Heart right ventricle (tissue), 16 donors: ENCODE data around the gene CCT4. TPM values are rescaled to one million over a fixed set of nuclear protein-coding genes. Genes with fewer than 3 reads are reported as not detected.

Experiments used
- ATAC-seq, 8 donors: fragments of 200-7000 bp; cut with Tn5 transposase; one replicate each; pipeline ENCODE4 v1.9.1; 2020; ENCODE audit warnings: mild to moderate bottlenecking in 8 of 8, moderate library complexity in 8 of 8, moderate number of reproducible peaks in 1 of 8
- DNase-seq, 2 donors: peaks; one replicate each; pipeline ENCODE4 v3.0.0-alpha.2; 2020
- H3K27ac ChIP-seq, 10 donors: fragments of 200-600 bp; sonication (generic) in 2 of 10; one replicate each; pipeline versions ENCODE4 v1.5.0 to v1.8.0; 2020 to 2022; ENCODE audit warnings: mild to moderate bottlenecking in 3 of 10
- H3K27me3 ChIP-seq, 7 donors: fragments of 200-600 bp; one replicate each; pipeline ENCODE4 v1.8.0; 2021 to 2022; ENCODE audit warnings: mild to moderate bottlenecking in 2 of 7
- H3K36me3 ChIP-seq, 9 donors: fragments of 200-600 bp; sonication (generic) in 1 of 9; one replicate each; pipeline versions ENCODE4 v1.5.0 to v1.8.0; 2020 to 2022; ENCODE audit warnings: mild to moderate bottlenecking in 2 of 9
- H3K4me1 ChIP-seq, 9 donors: fragments of 200-600 bp; sonication (generic) in 1 of 9; one replicate each; pipeline versions ENCODE4 v1.5.0 to v1.8.0; 2020 to 2022; ENCODE audit warnings: mild to moderate bottlenecking in 4 of 9
- H3K4me3 ChIP-seq, 10 donors: fragments of 200-600 bp; sonication (generic) in 2 of 10; one replicate each; pipeline versions ENCODE4 v1.5.0 to v1.8.0; 2020 to 2022; ENCODE audit warnings: mild to moderate bottlenecking in 7 of 10, moderate library complexity in 2 of 10
- H3K9me3 ChIP-seq, 11 donors: fragments of 200-600 bp in 10 of 11; sonication (generic) in 2 of 11; one replicate each; pipeline versions ENCODE4 v1.5.0 to v1.8.0; 2013 to 2022; ENCODE audit warnings: mild to moderate bottlenecking in 2 of 11, control low read depth in 1 of 11, moderate library complexity in 1 of 11
- WGBS, 2 donors: extraction: QIAGEN DNeasy Blood & Tissue Kit; methylation state at CpG; one replicate each; pipeline ENCODE4 v1.1.7; 2013; ENCODE audit warnings: inconsistent platforms in 1 of 2; 5-methylcytosine and 5-hydroxymethylcytosine counted together
- intact Hi-C, 10 donors: fragments of 100-400 bp; cut with DNase I; formaldehyde crosslinking; loops; one replicate each; pipeline versions ENCODE4 v1.11.1 to v1.14.2; 2022
- long read RNA-seq, 3 donors: library from polyadenylated mRNA; unstranded; transcript quantifications; one replicate each; pipeline ENCODE4 v2.0.0, GENCODE V29; 2020 to 2021
- polyA plus RNA-seq, 2 donors: library from polyadenylated mRNA; stranded (reverse); fragments of 200-250 nt; gene quantifications; one replicate each; pipeline ENCODE4 v1.2.3, GENCODE V29; 2013
- total RNA-seq, 10 donors: library from RNA; stranded (reverse); fragmentation: NEBNext Ultra II Directional in 3 of 10; extraction: Animal tissue kit (Norgen Biotek cat#: 25700) in 3 of 10; gene quantifications; one replicate each; pipeline versions ENCODE4 v1.2.1 to v1.2.4, GENCODE V29; 2021 to 2023
- TF ChIP-seq, protein P1 (sequence below), 9 donors: fragments of 200-600 bp; sonication (generic) in 2 of 9; IDR thresholded peaks; one replicate each; pipeline versions ENCODE4 v1.5.0 to v1.8.0; 2021 to 2022; ENCODE audit warnings: antibody characterized with exemption in 9 of 9, mild to moderate bottlenecking in 5 of 9, moderate library complexity in 1 of 9
- donor health status: Arrhythmogenic right ventricular cardiomyopathy.
- donor health status: ischemic (EF 13 %, LVEDD 7.1; RV severe dilation, severe dysfunction).
- donor health status: healthy with polysubstance abuse.
- donor health status: DM: no; HTN: yes; CAD: no.
- donor health status: DM: no; HTN: no; CAD: no.
- donor health status: ischemic (EF 25% LVEDD 6.9; RV normal size, moderate dysfunction).
- donor health status: ischemic (EF 25% LVEDD 5.7; RV mildly dilated, moderate dysfunction).
- donor health status: healthy.
- donor health status: DM: yes; HTN: yes; CAD: no.
- donor health status: Ischemic cardiomyopathy.
- donor health status: ischemic (EF 35%, LVEDD 5.7; RV mildly dilated, moderate dysfunction).
- donor health status: nonischemic (EF 11% LVEDD 7.7; RV severe dilation, severe dysfunction).
- donor health status: DM: yes; HTN: yes; CAD: no.
- donor health status: PGD.
- donor health status: ischemic (EF 29% LVEDD 5.4; RV normal size, mild dysfunction).
- donor health status: nonischemic (EF 23%, LVEDD 6.1; RV moderate dilation, normal function).

The CCT4 gene, protein sequence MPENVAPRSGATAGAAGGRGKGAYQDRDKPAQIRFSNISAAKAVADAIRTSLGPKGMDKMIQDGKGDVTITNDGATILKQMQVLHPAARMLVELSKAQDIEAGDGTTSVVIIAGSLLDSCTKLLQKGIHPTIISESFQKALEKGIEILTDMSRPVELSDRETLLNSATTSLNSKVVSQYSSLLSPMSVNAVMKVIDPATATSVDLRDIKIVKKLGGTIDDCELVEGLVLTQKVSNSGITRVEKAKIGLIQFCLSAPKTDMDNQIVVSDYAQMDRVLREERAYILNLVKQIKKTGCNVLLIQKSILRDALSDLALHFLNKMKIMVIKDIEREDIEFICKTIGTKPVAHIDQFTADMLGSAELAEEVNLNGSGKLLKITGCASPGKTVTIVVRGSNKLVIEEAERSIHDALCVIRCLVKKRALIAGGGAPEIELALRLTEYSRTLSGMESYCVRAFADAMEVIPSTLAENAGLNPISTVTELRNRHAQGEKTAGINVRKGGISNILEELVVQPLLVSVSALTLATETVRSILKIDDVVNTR
- total RNA-seq = 100 to 1,000 TPM in 4 of 10 donors, 10 to 100 TPM in 6; 86.0 to 118 (median 98.7) TPM
- 100 to 1,000 TPM in 1 of 2 donors, 10 to 100 TPM in 1; 27.0 to 133 TPM for polyA plus RNA-seq
- long read RNA-seq, donor 1, transcript CCT4-201 (14 exons, 2,520 nt) = major isoform, 142 of 149 reads
- long read RNA-seq, donor 1, partial matches to known transcripts = 5 of 149 reads
- long read RNA-seq, donor 1, other reads (novel, unspliced or antisense) = 1 of 149 reads
- long read RNA-seq, donor 2, transcript CCT4-201 (14 exons, 2,520 nt) = major isoform, 114 of 130 reads
- long read RNA-seq, donor 2, partial matches to known transcripts = 11 of 130 reads
- long read RNA-seq, donor 2, other reads (novel, unspliced or antisense) = 3 of 130 reads
- long read RNA-seq, donor 3, transcript CCT4-201 (14 exons, 2,520 nt) = major isoform, 491 of 512 reads
- long read RNA-seq, donor 3, partial matches to known transcripts = 4 of 512 reads
- long read RNA-seq, donor 3, other reads (novel, unspliced or antisense) = 16 of 512 reads

- ATAC-seq (peak; percentile 90 to 93 (median 91)), DNase-seq (peak; percentile 89 to 91)
- Histone ChIP-seq H3K27me3 (no peaks in the 10 kb centered on the region), H3K4me3 (peak within 1 kb of the TSS; percentile 63 to 90 (median 78)), H3K9me3 (no peaks in the 10 kb centered on the region), H3K27ac (peak within 1 kb of the TSS; percentile 89 to 99 (median 96)), H3K36me3 (peaks cover 0 to 27% (median 6%) of the 10 kb centered on the region in 9 donors), H3K4me1 (peaks cover 3 to 31% (median 19%) of the 10 kb centered on the region in 9 donors)
- intact Hi-C loops = loop anchor here in 1 of 10 donors (1.0 kb wide), 1 partner anchor 352 kb away; no protein-coding TSS in a partner anchor
- TF ChIP-seq, protein P1, sequence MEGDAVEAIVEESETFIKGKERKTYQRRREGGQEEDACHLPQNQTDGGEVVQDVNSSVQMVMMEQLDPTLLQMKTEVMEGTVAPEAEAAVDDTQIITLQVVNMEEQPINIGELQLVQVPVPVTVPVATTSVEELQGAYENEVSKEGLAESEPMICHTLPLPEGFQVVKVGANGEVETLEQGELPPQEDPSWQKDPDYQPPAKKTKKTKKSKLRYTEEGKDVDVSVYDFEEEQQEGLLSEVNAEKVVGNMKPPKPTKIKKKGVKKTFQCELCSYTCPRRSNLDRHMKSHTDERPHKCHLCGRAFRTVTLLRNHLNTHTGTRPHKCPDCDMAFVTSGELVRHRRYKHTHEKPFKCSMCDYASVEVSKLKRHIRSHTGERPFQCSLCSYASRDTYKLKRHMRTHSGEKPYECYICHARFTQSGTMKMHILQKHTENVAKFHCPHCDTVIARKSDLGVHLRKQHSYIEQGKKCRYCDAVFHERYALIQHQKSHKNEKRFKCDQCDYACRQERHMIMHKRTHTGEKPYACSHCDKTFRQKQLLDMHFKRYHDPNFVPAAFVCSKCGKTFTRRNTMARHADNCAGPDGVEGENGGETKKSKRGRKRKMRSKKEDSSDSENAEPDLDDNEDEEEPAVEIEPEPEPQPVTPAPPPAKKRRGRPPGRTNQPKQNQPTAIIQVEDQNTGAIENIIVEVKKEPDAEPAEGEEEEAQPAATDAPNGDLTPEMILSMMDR (IDR thresholded peaks at IDR 0.05) = no peak
- 1% methylated on average over 74 of the region's 74 CpGs for WGBS, 2 donors
Measured at GRCh38 chr2:61888267-61889055, at the start of gene CCT4. Gene CCT4, minus strand, starts transcription at chr2:61888656. Its CDS starts 149 bp downstream, at chr2:61888507.

GRCh38 chr2:61937886-61938285, 49.4 kb upstream of the CCT4 start:
- no peak for DNase-seq
- Histone ChIP-seq H3K27me3 (no peaks in the 10 kb centered on the region), H3K9me3 (peaks cover 0 to 8% (median 1%) of the 10 kb centered on the region in 11 donors), H3K4me1 (peaks cover 0 to 22% (median 15%) of the 10 kb centered on the region in 9 donors), H3K36me3 (peaks cover 0 to 10% (median 0%) of the 10 kb centered on the region in 9 donors), H3K4me3 (no peak overlapping the region), H3K27ac (peak overlapping the region in 3 of 10 donors; percentile 23 to 61 (median 45))
- WGBS, 2 donors = 56 to 65% methylated on average over 5 of the region's 5 CpGs
- intact Hi-C loops = no loop called here
- TF ChIP-seq, protein P1 (IDR thresholded peaks at IDR 0.05) = no peak
- peak in 3 of 8 donors; percentile 17 to 45 (median 30) for ATAC-seq

DNA sequence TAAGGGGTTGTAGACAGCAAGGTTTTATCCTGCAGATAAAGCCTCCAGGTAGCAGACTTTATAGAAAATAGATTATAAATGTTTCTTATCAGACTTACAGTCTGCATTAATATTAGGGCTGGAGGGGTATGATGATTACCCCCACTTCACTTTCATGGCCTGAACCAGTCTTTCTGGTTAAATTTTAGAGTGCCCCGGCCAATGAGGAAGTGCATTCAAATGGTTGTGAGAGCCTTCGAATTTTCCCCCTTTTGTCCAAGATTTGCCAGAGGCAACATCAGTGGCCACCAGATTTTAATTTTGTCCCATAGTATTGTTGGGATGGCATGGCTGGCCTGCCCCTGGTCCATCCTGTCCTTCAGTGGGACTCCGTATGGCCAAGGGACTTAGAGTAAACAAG, 48.6 kb upstream of the CCT4 start:
- peaks cover 0 to 22% (median 15%) of the 10 kb centered on the region in 9 donors for H3K4me1 ChIP-seq
- peak overlapping the region in 1 of 10 donors; percentile 0 for H3K27ac ChIP-seq
- 93 to 94% methylated on average over 3 of the region's 3 CpGs for WGBS, 2 donors
- H3K4me3 ChIP-seq = no peak overlapping the region
- no peak for DNase-seq
- peaks cover 0 to 12% (median 0%) of the 10 kb centered on the region in 9 donors for H3K36me3 ChIP-seq
- intact Hi-C loops = no loop called here
- no peaks in the 10 kb centered on the region for H3K27me3 ChIP-seq
- H3K9me3 ChIP-seq = peaks cover 0 to 16% (median 6%) of the 10 kb centered on the region in 11 donors
- TF ChIP-seq, protein P1 (IDR thresholded peaks at IDR 0.05) = no peak
- no peak for ATAC-seq
